GM12865 (cell line): ENCODE measurements around the gene NDUFS7.

Experiments used
- DNase-seq: peaks from one replicate; pipeline ENCODE4 v3.0.0; 2010; ENCODE audit warnings: low read depth
- H3K4me3 ChIP-seq: 2 replicates; pipeline ENCODE4 v1.5.1; 2011; ENCODE audit warnings: mild to moderate bottlenecking, low read depth, low read length, control low read depth
- TF ChIP-seq, protein P1 (sequence below): IDR thresholded peaks from 2 replicates; pipeline ENCODE4 v1.5.1; 2011; ENCODE audit warnings: low read length, control low read depth, low read depth, inconsistent platforms; ENCODE audit not compliant: insufficient read depth; ENCODE audit errors: missing control alignments

NDUFS7 gene

GRCh38 chr19:1406774-1407527 is 23.2 kb downstream of the NDUFS7 start:
- TF ChIP-seq, protein P1, sequence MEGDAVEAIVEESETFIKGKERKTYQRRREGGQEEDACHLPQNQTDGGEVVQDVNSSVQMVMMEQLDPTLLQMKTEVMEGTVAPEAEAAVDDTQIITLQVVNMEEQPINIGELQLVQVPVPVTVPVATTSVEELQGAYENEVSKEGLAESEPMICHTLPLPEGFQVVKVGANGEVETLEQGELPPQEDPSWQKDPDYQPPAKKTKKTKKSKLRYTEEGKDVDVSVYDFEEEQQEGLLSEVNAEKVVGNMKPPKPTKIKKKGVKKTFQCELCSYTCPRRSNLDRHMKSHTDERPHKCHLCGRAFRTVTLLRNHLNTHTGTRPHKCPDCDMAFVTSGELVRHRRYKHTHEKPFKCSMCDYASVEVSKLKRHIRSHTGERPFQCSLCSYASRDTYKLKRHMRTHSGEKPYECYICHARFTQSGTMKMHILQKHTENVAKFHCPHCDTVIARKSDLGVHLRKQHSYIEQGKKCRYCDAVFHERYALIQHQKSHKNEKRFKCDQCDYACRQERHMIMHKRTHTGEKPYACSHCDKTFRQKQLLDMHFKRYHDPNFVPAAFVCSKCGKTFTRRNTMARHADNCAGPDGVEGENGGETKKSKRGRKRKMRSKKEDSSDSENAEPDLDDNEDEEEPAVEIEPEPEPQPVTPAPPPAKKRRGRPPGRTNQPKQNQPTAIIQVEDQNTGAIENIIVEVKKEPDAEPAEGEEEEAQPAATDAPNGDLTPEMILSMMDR, result peak; percentile 40
- H3K4me3 ChIP-seq, result peak overlapping the region; percentile 70
- DNase-seq, result peak; percentile 99

DNA sequence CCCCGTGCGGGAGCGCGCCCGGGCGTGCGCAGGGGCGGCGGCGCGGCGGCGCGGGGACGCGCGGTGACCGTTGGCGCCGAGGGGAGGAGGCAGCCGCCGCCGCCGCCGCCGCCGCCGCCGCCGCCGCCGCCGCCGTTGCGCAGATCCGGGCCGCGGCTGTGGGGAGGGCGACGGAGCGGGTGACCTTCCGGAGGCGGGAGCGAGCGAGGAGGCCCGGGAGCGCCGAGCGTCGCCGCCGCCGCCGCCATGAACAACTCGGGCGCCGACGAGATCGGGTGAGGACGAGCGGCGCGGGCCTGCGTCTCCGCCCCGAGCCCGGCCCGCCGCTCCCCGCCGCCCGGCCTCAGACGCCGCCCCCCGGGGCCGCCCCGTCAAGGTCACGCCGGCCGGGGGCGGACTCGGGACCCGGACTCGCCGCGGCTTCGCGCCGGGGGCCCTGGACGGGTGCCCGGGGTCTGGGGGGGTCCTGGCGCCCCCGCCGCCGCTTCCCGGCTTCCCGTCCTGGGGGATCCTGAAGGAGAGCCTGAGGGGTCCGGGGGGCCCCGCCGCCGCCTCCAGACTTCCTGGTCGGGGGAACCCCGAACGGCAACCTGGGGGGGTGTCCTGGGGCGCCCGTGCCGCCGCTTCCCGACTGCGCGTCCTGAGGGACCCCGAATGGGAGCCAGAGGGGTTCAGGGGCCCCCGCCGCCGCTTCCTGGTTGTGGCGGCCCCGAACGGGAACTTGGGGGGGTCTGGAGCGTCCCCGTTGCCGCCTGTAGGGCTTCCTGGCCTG is 24.0 kb downstream of the NDUFS7 start, which contains the start of gene DAZAP1:
Gene DAZAP1, plus strand, starts transcription at position 59 of the 772 bp plus-strand sequence. Its CDS starts 188 bp downstream, at position 247.
- no peak for DNase-seq
- TF ChIP-seq, protein P1, result no peak
- peak within 1 kb of the TSS; percentile 95 for H3K4me3 ChIP-seq

GRCh38 chr19:1408300-1409203 is 24.8 kb downstream of the NDUFS7 start:
- TF ChIP-seq, protein P1, result no peak
- DNase-seq, result peak; percentile 62
- peak overlapping the region; percentile 95 for H3K4me3 ChIP-seq

- TF ChIP-seq, protein P1, result no peak
- peak overlapping the region; percentile 95 for H3K4me3 ChIP-seq
- DNase-seq, result no peak
Observed at GRCh38 chr19:1409204-1410005, 25.7 kb downstream of the NDUFS7 start.

GRCh38 chr19:1410136-1410786 is 26.6 kb downstream of the NDUFS7 start:
- TF ChIP-seq, protein P1, result no peak

More at GRCh38 chr19:1410136-1410786, 26.6 kb downstream of the NDUFS7 start:
- no peak for DNase-seq
- H3K4me3 ChIP-seq, result no peak overlapping the region
